Measurements from ENCODE around the gene SIGLEC14.

GRCh38 chr19:51632126-51632525 lies 14.5 kb downstream of the SIGLEC14 start:
- TF ChIP-seq CTCF (conservative IDR thresholded peaks at IDR 0.05; ENCODE audit: low read depth, low read length) (no peak), EZH2 (IDR thresholded peaks at IDR 0.05; ENCODE audit: borderline replicate concordance, low read depth, low read length, poor library complexity, severe bottlenecking) (no peak)
